ENCODE results near the gene CACNA1G. TPM values are rescaled to one million over a fixed set of nuclear protein-coding genes. Genes with fewer than 3 reads are reported as not detected.

Gene CACNA1G
- total RNA-seq, 4 donors from 2014 or later, result 0.15 to 0.94 (median 0.16) TPM; not detected in 1

DNA sequence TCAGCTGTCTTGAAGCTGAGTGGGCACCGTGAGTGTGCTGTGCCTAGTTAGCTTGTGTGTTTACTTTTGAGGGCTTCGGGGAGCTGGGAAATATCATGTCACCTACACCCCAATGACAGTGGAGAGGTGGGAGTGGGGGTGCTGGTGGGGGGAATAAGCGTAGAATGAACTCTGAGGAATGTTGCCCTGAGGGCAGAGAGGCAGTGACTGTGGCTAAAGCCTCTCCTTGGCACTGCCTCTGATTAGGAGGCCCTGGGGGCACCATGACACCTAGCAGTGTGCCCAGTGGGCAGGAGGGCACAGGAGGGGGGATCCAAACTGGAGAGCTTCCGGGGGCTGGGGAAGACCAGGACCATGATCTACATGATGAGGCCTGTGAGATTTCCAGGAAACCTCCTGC lies 24.8 kb downstream of the CACNA1G start:
- Histone ChIP-seq H3K4me1 (peaks cover 3 to 21% (median 18%) of the 10 kb centered on the region in 3 donors), H3K27ac (no peak overlapping the region), H3K27me3 (peaks cover 4% of the 10 kb centered on the region), H3K9me3 (no peaks in the 10 kb centered on the region), H3K36me3 (no peaks in the 10 kb centered on the region), H3K4me3 (no peak overlapping the region)
- TF ChIP-seq CTCF (IDR thresholded peaks at IDR 0.05) (no peak), POLR2AphosphoS5 (IDR thresholded peaks at IDR 0.05) (no peak), EP300 (IDR thresholded peaks at IDR 0.05) (no peak), POLR2A (IDR thresholded peaks at IDR 0.05) (no peak)
- 69 to 91% methylated on average over 1 to 3 of the region's 4 CpGs for WGBS, 2 donors (ENCODE audit: low coverage in 1 of 2)
- ATAC-seq, result no peak

DNA sequence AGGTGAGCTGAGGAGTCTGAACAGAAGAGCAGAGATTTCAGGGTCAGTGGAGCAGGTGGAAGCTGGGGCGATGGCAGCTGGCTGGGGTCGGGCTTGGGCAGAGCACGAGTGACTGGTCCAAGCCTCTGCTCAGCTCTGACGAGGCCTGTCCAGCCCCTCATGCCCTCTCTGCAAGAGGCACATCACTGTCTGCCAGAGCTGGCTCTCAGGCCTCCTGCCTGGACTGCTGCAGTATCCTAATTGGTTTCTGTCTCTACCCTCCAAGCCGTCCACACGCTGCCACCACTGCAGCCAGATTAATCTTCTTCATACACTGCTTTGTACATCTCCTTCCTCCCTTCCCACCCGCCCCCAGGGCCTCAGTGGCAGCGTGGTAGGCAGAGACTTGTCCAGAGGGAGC lies 25.4 kb downstream of the CACNA1G start:
- Histone ChIP-seq H3K4me1 (peaks cover 3 to 22% (median 18%) of the 10 kb centered on the region in 3 donors), H3K27ac (no peak overlapping the region), H3K4me3 (no peak overlapping the region), H3K27me3 (no peaks in the 10 kb centered on the region), H3K9me3 (no peaks in the 10 kb centered on the region), H3K36me3 (no peaks in the 10 kb centered on the region)
- TF ChIP-seq EP300 (IDR thresholded peaks at IDR 0.05) (no peak), CTCF (IDR thresholded peaks at IDR 0.05) (no peak), POLR2A (IDR thresholded peaks at IDR 0.05) (no peak), POLR2AphosphoS5 (IDR thresholded peaks at IDR 0.05) (no peak)
- WGBS, 2 donors (ENCODE audit: low coverage in 1 of 2), result 55 to 67% methylated on average over 5 to 6 of the region's 8 CpGs
- no peak for ATAC-seq

DNA sequence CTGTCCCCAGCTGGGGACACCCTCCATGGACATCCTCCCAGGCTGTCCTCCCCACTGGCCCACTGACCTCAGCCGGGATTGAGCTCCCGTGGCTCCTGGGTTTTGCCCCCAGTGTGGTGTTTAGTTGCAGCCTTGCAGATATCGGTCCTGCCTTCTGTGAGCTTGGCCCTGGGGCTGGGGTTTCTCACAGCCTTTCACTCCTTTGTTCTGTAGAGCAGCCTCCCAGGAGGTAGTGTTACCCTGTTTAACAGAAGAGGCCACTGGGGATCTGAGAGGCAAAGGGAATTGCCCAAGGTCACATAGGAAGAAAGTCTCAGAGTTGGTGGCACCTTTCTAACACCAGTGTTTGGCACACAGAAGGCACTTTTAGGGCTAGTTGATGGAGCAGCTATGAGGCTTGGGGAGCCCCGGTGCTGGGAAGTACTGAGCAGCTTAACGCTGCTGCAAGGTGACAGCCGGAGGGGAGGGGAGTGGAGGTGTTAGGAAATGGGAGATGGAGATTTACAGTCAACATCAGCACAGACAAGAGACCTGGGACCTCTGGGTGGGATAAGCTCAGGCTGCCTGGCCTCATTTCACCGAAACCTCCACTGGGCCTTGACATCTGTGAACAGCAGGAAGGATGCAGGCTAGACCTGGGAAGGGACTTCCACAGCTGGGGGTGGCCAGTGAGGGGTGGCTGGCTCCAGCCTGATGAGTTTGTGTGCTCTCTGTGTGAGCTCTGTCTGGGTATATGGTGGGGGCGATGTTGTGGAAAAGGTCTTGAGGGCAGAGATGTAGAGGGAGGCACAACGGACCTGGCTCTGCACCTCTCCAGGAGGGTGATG lies 26.1 kb downstream of the CACNA1G start:
- ATAC-seq, result no peak
- TF ChIP-seq CTCF (IDR thresholded peaks at IDR 0.05), result no peak
- no peak for TF ChIP-seq POLR2A (IDR thresholded peaks at IDR 0.05)
- TF ChIP-seq EP300 (IDR thresholded peaks at IDR 0.05), result no peak
- no peak for TF ChIP-seq POLR2AphosphoS5 (IDR thresholded peaks at IDR 0.05)
- no peaks in the 10 kb centered on the region for H3K27me3 ChIP-seq
- H3K9me3 ChIP-seq, result no peaks in the 10 kb centered on the region
- no peak overlapping the region for H3K4me3 ChIP-seq
- 93 to 95% methylated on average over 5 of the region's 9 CpGs for WGBS, 2 donors (ENCODE audit: low coverage in 1 of 2)
- peaks cover 3 to 22% (median 18%) of the 10 kb centered on the region in 3 donors for H3K4me1 ChIP-seq
- no peak overlapping the region for H3K27ac ChIP-seq
- no peaks in the 10 kb centered on the region for H3K36me3 ChIP-seq

DNA sequence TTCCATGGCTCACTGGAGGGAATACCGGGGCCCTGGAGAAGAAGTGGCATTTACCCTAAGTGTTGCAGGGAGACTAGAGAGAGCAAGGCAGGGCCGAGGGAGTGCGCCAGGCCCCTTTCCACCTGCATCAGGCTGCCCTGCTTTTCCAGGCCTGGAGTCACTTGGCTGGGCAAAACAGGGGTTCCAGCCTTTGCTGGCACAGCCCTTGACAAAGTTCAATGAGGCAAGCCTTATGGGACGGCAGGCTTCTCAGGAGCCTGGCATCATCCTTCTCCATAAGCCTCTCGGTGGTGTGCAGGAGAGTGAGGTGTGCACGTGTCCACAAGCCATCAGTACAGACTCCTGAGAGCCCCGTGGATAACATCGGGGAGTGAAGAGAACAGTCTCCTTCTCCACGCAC lies 27.1 kb downstream of the CACNA1G start:
- TF ChIP-seq POLR2AphosphoS5 (IDR thresholded peaks at IDR 0.05), result no peak
- TF ChIP-seq POLR2A (IDR thresholded peaks at IDR 0.05), result no peak
- no peak for TF ChIP-seq EP300 (IDR thresholded peaks at IDR 0.05)
- no peak for TF ChIP-seq CTCF (IDR thresholded peaks at IDR 0.05)
- H3K4me1 ChIP-seq, result peaks cover 3 to 22% (median 18%) of the 10 kb centered on the region in 3 donors
- H3K4me3 ChIP-seq, result no peak overlapping the region
- no peaks in the 10 kb centered on the region for H3K36me3 ChIP-seq
- no peak overlapping the region for H3K27ac ChIP-seq
- no peaks in the 10 kb centered on the region for H3K9me3 ChIP-seq
- WGBS, 2 donors (ENCODE audit: low coverage in 1 of 2), result 75 to 76% methylated on average over 4 to 7 of the region's 9 CpGs
- ATAC-seq, result no peak
- no peaks in the 10 kb centered on the region for H3K27me3 ChIP-seq

Measured in gastroesophageal sphincter (tissue), 4 donors.